ENCODE measurements around the gene TSHZ2. TPM values are rescaled to one million over a fixed set of nuclear protein-coding genes. Genes with fewer than 3 reads are reported as not detected.

The TSHZ2 gene
- total RNA-seq, 4 donors from 2014 or later, result 35.6 to 83.5 (median 48.8) TPM

GRCh38 chr20:53194306-53195290 lies 222.4 kb downstream of the TSHZ2 start:
- ATAC-seq (ENCODE audit: low FRiP score), result no peak
- no peak for TF ChIP-seq CTCF (IDR thresholded peaks at IDR 0.05)

GRCh38 chr20:53195876-53196610 lies 223.9 kb downstream of the TSHZ2 start:
- TF ChIP-seq CTCF (IDR thresholded peaks at IDR 0.05), result no peak
- no peak for DNase-seq (ENCODE audit: low spot score)
- ATAC-seq (ENCODE audit: low FRiP score), result no peak

More at GRCh38 chr20:53194306-53195290, 222.4 kb downstream of the TSHZ2 start:
- DNase-seq (ENCODE audit: low spot score), result no peak

GRCh38 chr20:53201588-53201987 lies 229.4 kb downstream of the TSHZ2 start:
- ATAC-seq (ENCODE audit: low FRiP score) (no peak), DNase-seq (ENCODE audit: low spot score) (no peak)
- TF ChIP-seq CTCF (IDR thresholded peaks at IDR 0.05), result no peak

GRCh38 chr20:53202777-53203176 lies 230.6 kb downstream of the TSHZ2 start:
- no peak for ATAC-seq (ENCODE audit: low FRiP score)
- no peak for TF ChIP-seq CTCF (IDR thresholded peaks at IDR 0.05)

GRCh38 chr20:53205046-53205445 lies 232.9 kb downstream of the TSHZ2 start:
- ATAC-seq (ENCODE audit: low FRiP score) (no peak), DNase-seq (ENCODE audit: low spot score) (no peak)
- no peak for TF ChIP-seq CTCF (IDR thresholded peaks at IDR 0.05)

More at GRCh38 chr20:53202777-53203176, 230.6 kb downstream of the TSHZ2 start:
- DNase-seq (ENCODE audit: low spot score), result no peak

- TF ChIP-seq CTCF (IDR thresholded peaks at IDR 0.05), result no peak
- no peak for DNase-seq (ENCODE audit: low spot score)
- ATAC-seq (ENCODE audit: low FRiP score), result no peak
Observed at GRCh38 chr20:53208110-53208832, 236.1 kb downstream of the TSHZ2 start.
